ENCODE measurements around the gene GHSR.
A peak's percentile ranks its signal among the peaks of the same experiment; 100 is the strongest.

The GHSR gene

DNA sequence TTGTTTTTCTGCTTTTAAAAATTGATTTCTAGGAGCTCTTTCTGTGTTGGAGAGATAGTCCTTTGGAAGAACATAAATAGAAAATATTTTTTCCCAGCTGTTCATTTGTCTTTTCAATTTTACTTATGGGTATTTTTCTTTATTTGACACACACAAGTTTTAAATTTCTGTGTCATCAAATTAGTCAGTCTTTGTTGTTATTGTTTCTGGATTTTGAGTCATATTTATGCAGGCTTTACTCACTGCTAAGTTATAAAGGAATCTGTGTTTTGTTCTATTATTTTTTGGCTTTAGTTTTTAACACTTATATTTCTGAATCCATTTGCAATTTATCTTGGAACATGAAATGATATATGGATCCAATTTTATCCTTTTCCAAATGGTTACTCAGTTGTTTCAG is 5.9 kb upstream of the GHSR start:
- Mint-ChIP-seq H3K27me3 (ENCODE audit: low read depth) (peaks cover 51% of the 10 kb centered on the region), H3K4me3 (no peak overlapping the region), H3K36me3 (ENCODE audit: low read depth) (no peaks in the 10 kb centered on the region), H3K4me1 (ENCODE audit: low read depth) (peaks cover 4% of the 10 kb centered on the region), H3K9me3 (no peaks in the 10 kb centered on the region), H3K27ac (no peak overlapping the region)
- DNase-seq (ENCODE audit: low spot score) = no peak

DNA sequence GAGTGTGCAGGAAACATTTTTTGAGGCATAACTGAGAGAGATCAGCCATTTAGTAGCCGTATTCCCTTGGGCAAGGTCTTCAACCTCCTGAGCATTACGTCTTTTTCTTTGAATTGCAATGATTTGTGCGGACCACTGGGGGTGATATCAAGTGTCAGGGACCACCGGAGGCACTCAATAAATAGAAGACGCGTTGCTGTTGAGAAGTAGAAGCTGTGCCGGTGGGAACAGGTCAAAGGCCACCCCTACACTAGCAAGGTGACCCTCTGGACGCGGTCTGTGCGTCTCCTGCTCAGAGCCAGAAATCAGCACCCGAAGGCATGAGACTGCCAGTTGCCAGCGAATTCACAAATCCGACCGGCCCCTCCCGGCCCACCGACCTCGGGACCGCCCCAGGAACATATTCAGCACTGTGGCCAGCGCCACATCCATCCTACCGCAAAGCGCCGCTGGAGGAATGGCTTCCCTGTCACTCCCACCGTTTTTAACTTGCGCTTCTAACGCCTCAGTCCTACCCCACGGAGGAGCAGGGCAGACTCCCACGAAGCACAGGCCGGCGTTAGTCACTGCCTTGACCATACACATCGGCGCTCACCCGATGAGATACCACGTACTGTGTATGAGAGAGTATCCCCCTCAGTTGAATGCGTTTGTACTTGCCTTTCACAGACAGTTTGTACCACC is 1.4 kb upstream of the GHSR start:
- Mint-ChIP-seq H3K9me3 (no peaks in the 10 kb centered on the region), H3K4me1 (ENCODE audit: low read depth) (peaks cover 20% of the 10 kb centered on the region), H3K27ac (no peak overlapping the region), H3K4me3 (no peak overlapping the region), H3K36me3 (ENCODE audit: low read depth) (peaks cover 8% of the 10 kb centered on the region), H3K27me3 (ENCODE audit: low read depth) (peaks cover 86% of the 10 kb centered on the region)
- DNase-seq (ENCODE audit: low spot score) = no peak

DNA sequence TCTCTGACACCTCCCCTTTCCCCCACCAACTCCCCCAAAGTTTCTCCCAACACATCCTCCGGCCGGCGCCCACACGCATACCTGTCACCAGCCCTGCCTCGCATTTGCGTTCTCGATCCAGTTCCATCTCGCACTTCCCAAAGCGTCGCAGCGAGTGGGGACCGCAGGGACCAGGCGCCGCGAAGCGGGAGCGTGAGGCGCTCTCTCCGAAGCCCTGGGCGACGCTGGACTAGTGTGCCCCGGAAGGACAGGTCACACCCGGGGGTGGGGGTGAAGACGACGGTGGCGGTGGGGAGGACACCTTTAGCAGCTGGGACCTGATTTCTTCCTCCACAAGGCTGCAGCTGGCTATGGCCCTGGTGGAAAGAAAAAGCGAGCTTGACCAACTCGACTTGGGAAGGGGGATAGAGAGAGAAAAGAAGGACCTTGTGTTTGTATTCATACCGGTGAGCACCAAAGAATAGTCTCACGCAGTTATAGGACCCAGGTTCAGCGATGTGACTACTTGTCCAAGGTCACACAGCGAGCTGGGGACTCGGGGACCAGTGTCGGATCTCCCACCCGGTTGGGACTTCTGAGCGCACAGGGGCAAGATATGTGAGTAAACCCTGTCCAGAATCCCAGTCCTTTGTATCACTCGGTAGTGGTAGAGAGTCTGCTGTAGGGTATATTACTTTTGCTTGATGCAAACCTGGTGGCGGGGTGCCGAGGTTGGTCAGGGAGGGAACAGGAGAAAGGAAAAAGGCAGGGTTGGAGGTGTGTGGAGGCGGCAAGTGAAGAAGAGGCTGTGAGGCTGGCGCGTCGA is 607 bp upstream of the GHSR start:
- peak overlapping the region; percentile 20 for H3K4me3 Mint-ChIP-seq
- no peak for DNase-seq (ENCODE audit: low spot score)
- peaks cover 83% of the 10 kb centered on the region for H3K27me3 Mint-ChIP-seq (ENCODE audit: low read depth)
- H3K27ac Mint-ChIP-seq = no peak overlapping the region
- H3K4me1 Mint-ChIP-seq (ENCODE audit: low read depth) = peaks cover 20% of the 10 kb centered on the region
- peaks cover 8% of the 10 kb centered on the region for H3K36me3 Mint-ChIP-seq (ENCODE audit: low read depth)
- no peaks in the 10 kb centered on the region for H3K9me3 Mint-ChIP-seq

DNA sequence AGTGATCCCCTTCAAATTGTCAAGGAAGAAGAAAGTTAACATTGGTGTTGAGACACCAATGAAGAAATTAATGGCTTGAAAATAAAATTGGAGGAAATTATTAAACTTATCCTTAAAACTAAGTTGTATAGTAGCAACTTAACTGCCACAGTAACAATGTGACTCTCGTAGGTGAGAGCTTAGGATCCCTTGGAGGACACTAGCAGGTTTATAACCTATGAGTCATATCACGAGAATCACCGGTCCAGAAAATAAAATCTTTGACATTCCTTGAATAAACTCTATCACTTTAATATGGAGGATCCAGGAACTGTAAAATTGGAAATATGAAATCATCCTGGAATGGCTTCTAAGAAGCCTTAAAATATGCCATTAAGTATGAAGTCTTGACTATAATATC is 2.1 kb downstream of the GHSR start:
- Mint-ChIP-seq H3K4me1 (ENCODE audit: low read depth) (peaks cover 20% of the 10 kb centered on the region), H3K9me3 (no peaks in the 10 kb centered on the region), H3K4me3 (no peak overlapping the region), H3K27me3 (ENCODE audit: low read depth) (peaks cover 86% of the 10 kb centered on the region), H3K27ac (no peak overlapping the region), H3K36me3 (ENCODE audit: low read depth) (peaks cover 8% of the 10 kb centered on the region)
- DNase-seq (ENCODE audit: low spot score) = no peak

DNA sequence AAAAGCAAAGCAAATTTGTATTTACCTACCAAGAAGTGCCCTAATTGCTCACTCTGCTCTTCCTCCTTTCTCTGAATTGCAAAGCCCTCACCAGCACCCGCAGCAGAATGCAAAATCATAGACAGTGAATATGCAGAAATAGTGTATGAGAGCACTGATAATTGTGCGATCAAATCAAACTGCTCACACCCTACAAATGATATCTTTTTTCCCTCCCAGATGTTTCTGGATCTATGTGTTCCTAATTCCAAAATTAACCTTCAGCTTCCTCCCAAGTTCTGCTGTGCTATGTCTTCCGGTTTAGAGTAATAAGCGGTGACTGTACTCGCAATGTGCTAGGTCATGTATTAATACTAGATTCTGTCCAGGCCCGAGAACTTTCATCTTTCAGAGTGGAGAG is 3.4 kb downstream of the GHSR start:
- Mint-ChIP-seq H3K27me3 (ENCODE audit: low read depth) (peaks cover 82% of the 10 kb centered on the region), H3K36me3 (ENCODE audit: low read depth) (peaks cover 8% of the 10 kb centered on the region), H3K27ac (no peak overlapping the region), H3K4me1 (ENCODE audit: low read depth) (peaks cover 20% of the 10 kb centered on the region), H3K4me3 (no peak overlapping the region), H3K9me3 (no peaks in the 10 kb centered on the region)
- no peak for DNase-seq (ENCODE audit: low spot score)

DNA sequence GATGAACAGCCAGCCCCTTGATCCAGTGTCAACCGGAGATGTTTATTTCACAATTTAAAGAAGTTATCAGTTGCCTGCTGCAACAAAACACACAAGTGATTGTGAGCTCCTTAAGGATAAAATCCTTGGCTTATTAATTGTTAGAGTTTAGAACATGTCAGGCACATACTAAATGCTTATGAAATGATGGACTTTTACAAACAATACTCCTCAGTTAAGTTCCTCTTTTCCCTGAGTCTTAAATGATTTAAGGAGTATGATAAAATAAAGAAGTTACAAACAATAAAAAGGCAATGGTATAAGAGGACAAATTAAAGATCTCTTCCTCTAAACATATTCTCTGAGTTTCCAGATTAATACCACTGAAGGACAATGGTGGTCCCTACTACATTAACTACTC is 5.7 kb downstream of the GHSR start:
- Mint-ChIP-seq H3K4me1 (ENCODE audit: low read depth) (peaks cover 6% of the 10 kb centered on the region), H3K9me3 (no peaks in the 10 kb centered on the region), H3K36me3 (ENCODE audit: low read depth) (peaks cover 5% of the 10 kb centered on the region), H3K27me3 (ENCODE audit: low read depth) (peaks cover 75% of the 10 kb centered on the region), H3K27ac (no peak overlapping the region), H3K4me3 (no peak overlapping the region)
- DNase-seq (ENCODE audit: low spot score) = no peak

DNA sequence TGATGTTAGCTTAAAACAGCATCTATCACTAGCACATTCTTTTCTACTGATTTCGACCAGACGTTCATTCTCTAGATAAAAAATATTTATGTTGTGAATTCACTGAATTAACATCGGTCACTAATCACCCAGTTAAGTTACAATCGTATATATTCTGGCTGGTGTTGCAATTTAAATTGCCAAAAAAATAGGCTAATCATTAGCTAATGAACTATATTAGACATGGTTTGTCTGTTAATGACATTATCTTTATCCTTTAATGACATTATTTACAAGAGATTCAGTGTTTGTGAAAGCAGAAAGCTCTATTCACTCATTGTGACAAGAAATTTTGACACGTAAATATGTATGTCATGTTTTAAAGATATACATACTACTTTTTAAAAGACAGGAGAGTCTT is 6.7 kb downstream of the GHSR start:
- Mint-ChIP-seq H3K36me3 (ENCODE audit: low read depth) (no peaks in the 10 kb centered on the region), H3K4me3 (no peak overlapping the region), H3K4me1 (ENCODE audit: low read depth) (no peaks in the 10 kb centered on the region), H3K9me3 (no peaks in the 10 kb centered on the region), H3K27me3 (ENCODE audit: low read depth) (peaks cover 64% of the 10 kb centered on the region), H3K27ac (no peak overlapping the region)
- DNase-seq (ENCODE audit: low spot score) = no peak

DNA sequence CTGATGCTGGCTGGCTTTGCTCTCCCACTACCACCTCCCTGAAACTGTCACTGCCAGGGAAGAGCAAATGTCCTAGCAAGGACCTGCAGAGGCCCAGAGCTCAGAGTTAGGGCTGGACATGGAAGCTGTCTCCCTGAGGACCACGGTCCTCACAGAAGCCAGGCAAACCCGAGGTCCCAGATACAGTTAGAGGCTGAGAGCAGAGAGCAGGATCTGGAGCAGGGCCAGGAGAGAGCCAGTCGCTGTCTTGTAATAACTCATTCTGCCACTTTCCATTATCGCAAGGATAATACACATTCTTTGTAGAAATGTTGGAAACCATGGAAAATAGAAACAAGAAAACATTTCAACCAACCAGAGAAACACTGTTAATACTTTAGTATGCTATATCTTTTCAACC is 10.1 kb downstream of the GHSR start:
- no peak for DNase-seq (ENCODE audit: low spot score)
- peaks cover 7% of the 10 kb centered on the region for H3K9me3 Mint-ChIP-seq
- no peaks in the 10 kb centered on the region for H3K4me1 Mint-ChIP-seq (ENCODE audit: low read depth)
- H3K4me3 Mint-ChIP-seq = no peak overlapping the region
- H3K27me3 Mint-ChIP-seq (ENCODE audit: low read depth) = peaks cover 42% of the 10 kb centered on the region
- no peak overlapping the region for H3K27ac Mint-ChIP-seq
- no peaks in the 10 kb centered on the region for H3K36me3 Mint-ChIP-seq (ENCODE audit: low read depth)

DNA sequence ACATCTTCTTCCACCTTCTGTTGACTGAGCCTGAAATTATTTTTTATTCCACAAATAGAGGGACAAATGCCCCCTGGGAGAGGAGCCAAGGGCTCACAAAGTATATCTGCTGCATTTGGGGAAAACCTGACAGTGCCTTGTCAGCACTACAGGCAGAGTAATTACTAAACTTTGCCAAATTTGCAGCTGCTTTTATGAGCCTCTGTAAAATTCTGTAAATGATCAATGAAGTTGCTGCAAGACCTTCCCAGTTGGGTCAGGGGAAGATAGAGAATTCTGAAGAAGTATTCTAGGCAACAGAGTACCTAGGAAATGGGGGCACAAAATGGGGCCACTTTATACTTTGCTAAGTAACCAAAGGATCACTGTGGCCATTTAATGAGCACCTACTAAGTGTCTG is 10.5 kb downstream of the GHSR start:
- no peak for DNase-seq (ENCODE audit: low spot score)
- peaks cover 37% of the 10 kb centered on the region for H3K27me3 Mint-ChIP-seq (ENCODE audit: low read depth)
- H3K4me1 Mint-ChIP-seq (ENCODE audit: low read depth) = no peaks in the 10 kb centered on the region
- H3K36me3 Mint-ChIP-seq (ENCODE audit: low read depth) = no peaks in the 10 kb centered on the region
- no peak overlapping the region for H3K27ac Mint-ChIP-seq
- no peak overlapping the region for H3K4me3 Mint-ChIP-seq
- peaks cover 10% of the 10 kb centered on the region for H3K9me3 Mint-ChIP-seq

DNA sequence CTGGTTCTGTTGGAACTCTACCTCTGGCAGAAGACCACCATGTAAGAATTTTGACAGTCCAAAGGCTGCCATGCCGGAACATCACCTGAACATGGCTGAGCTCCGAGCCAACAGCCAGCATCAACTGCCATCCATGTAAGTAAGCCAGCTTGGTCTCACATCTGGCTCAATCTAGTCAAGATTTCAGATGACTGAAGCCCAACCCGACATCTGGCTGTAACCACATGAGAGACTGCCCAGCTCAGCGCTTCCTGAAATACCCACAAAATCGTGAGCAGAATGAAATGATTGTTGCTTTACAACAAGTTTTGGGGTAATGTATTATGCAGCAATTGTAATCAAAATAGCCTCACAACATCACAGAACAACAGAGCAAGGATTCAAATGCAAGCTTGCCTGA is 32.9 kb downstream of the GHSR start:
- Mint-ChIP-seq H3K36me3 (ENCODE audit: low read depth) (no peaks in the 10 kb centered on the region), H3K4me3 (no peak overlapping the region), H3K27me3 (ENCODE audit: low read depth) (peaks cover 41% of the 10 kb centered on the region), H3K27ac (no peak overlapping the region), H3K4me1 (ENCODE audit: low read depth) (no peaks in the 10 kb centered on the region), H3K9me3 (no peaks in the 10 kb centered on the region)
- no peak for DNase-seq (ENCODE audit: low spot score)

DNA sequence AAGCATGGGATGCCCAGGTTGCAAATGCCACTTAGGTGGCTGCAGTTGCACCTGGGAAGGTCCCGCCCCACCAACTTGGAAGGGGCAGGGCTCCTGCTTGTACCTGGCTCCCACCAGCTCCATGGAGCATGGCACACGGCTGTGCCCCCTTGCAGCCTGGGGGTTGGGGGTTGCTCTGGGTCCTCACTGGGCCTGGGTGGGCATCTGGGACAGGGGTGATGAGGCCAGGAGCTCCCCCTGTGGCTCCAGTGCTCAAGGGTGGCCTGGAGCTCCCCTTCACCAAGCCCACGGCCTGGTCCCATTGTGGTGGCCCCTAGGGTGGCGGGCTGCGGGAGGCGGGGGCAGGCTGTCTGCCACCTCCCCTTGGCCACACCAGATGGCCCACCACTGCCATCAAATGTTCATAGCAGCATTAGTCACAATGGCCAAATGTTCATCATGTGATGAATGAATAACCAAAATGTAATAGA is 36.7 kb downstream of the GHSR start:
- Mint-ChIP-seq H3K4me1 (ENCODE audit: low read depth) (no peaks in the 10 kb centered on the region), H3K27ac (no peak overlapping the region), H3K9me3 (no peaks in the 10 kb centered on the region)

DNA sequence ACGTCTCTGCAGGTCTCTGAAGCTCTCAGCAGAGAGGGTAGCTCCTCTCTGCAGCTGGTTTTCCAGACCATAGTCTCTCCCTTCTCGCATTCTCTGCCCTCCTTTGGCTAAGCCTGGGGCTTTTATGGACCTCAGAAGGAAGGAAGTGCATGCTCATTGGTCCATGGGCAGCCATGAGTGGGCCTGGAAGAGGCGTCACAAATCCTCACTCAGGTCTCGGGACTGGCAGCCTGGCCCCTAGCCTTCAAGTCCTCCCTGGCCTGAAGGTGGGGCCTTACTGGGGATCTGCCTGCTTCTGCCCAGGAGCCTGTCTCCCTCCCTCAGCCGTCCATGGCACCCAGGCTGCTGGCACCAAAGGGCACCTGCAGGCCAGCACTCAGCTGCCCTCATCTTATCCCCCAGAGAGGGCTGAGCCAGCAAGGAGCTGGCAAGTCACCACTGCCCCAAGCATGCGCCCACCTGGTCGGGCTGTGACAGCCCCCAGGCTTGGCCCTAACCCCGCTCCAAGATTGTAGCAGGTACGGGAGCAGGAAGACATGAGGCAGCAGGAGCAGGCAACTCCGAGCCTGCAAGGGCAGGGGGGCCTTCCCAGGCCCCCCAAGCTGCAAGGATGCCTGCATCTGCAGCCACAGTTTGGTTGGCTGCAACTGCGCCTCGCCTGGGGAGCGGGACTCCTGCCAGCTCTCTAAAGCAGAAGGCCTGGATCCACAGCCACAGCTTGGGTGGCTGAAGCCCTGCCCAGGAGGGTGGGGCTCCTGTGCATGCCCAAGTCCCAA is 37.4 kb downstream of the GHSR start:
- DNase-seq (ENCODE audit: low spot score) = no peak
- Mint-ChIP-seq H3K4me1 (ENCODE audit: low read depth) (no peaks in the 10 kb centered on the region), H3K36me3 (ENCODE audit: low read depth) (no peaks in the 10 kb centered on the region), H3K27ac (no peak overlapping the region), H3K4me3 (no peak overlapping the region), H3K9me3 (no peaks in the 10 kb centered on the region), H3K27me3 (ENCODE audit: low read depth) (peaks cover 17% of the 10 kb centered on the region)

More for the DNA sequence above, 36.7 kb downstream of the GHSR start:
- Mint-ChIP-seq H3K36me3 (ENCODE audit: low read depth) (no peaks in the 10 kb centered on the region), H3K4me3 (no peak overlapping the region), H3K27me3 (ENCODE audit: low read depth) (peaks cover 21% of the 10 kb centered on the region)
- no peak for DNase-seq (ENCODE audit: low spot score)

DNA sequence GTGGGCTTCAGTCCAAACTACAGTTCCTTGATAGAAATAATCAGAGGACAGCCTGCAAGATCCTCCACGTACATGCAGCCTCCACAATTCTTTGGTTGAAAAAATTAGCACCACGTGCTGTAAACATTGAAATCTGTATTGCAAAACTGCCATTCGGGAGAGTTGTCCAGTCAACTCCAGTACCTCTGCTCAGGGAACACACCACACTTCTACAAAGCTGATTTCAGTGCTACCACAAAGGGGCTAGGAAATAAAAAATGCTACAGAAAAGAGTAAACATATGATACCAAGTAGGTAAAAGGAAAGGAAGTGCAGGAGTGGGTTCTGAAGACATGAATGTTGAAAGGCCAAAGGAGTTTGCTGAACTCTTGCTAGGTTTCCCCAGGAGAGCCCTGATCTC is 40.4 kb downstream of the GHSR start:
- Mint-ChIP-seq H3K27me3 (ENCODE audit: low read depth) (peaks cover 8% of the 10 kb centered on the region), H3K27ac (no peak overlapping the region), H3K9me3 (no peaks in the 10 kb centered on the region)

DNA sequence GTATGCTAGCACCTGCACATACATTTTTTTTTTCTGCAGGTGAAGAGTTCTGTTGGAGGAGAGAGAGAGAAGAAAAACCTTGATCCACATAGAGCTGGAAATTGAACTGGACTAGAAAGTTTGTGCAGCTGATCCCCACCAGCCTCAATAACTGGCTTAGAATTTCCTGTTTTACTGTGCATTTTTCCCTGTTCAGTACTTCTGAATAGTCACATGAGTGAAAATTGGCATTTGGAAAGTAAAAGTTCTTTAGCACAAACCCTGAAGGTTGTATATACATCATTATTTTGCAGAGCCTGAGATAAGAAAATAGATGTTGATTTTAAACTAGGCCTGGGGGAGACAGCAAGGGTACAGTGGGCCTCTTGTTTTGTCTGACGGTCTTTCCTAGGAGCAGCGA is 42.3 kb downstream of the GHSR start:
- no peaks in the 10 kb centered on the region for H3K4me1 Mint-ChIP-seq (ENCODE audit: low read depth)
- no peak for DNase-seq (ENCODE audit: low spot score)
- H3K27me3 Mint-ChIP-seq (ENCODE audit: low read depth) = peaks cover 12% of the 10 kb centered on the region
- H3K9me3 Mint-ChIP-seq = no peaks in the 10 kb centered on the region
- H3K27ac Mint-ChIP-seq = no peak overlapping the region
- no peak overlapping the region for H3K4me3 Mint-ChIP-seq
- H3K36me3 Mint-ChIP-seq (ENCODE audit: low read depth) = no peaks in the 10 kb centered on the region

More for the DNA sequence above, 40.4 kb downstream of the GHSR start:
- Mint-ChIP-seq H3K4me1 (ENCODE audit: low read depth) (no peaks in the 10 kb centered on the region), H3K4me3 (no peak overlapping the region), H3K36me3 (ENCODE audit: low read depth) (no peaks in the 10 kb centered on the region)
- DNase-seq (ENCODE audit: low spot score) = no peak
